ENCODE measurements around the gene CRABP2. TPM values are rescaled to one million over a fixed set of nuclear protein-coding genes. Genes with fewer than 3 reads are reported as not detected.

Gene CRABP2
- total RNA-seq, 2 donors from 2014 or later: 0.99 to 3.6 TPM

DNA sequence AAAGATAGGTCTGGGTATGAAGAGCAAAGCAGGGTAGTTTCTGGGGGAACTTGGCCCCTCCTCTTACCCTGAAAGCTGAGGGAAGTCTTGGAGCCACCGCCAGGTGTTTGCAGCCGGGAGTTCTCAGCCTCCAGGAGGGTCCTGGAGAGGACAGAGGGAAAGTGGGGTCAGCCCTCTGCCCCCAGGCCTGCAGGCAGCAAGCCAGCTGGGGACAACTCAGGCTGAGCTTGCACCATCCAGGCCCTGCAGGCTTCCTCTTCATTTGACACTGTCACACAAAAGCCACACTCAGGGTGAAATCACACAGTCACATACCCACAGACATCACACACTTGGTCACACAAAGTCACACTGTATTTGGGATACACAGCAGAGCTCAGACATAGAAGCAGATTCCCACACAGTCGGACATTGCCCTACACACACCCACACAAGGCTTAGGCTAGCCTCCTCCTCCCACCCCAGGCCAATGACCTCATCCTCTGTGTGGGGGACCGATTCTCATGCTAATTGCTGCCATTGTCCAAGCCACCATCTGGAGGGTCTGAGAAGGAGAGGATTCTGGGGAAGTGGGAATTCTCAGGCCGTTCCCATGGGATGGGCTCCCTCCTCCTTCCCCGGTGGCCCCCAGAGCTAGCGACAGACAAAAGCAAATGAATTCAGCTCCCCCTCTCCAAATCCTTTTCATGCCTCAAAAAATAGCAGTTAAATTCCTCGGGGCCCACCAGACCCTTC, 31.8 kb downstream of the CRABP2 start:
- ATAC-seq: no peak
- no peaks in the 10 kb centered on the region for H3K36me3 ChIP-seq (replicated peaks in 1 of 2; ENCODE audit: insufficient read depth in 1 of 2, low read depth in 2 of 2)
- no peak overlapping the region for H3K4me3 ChIP-seq
- H3K4me1 ChIP-seq: peaks cover 15% of the 10 kb centered on the region
- no peak for DNase-seq
- H3K9me3 ChIP-seq: no peaks in the 10 kb centered on the region
- intact Hi-C loops (cut with DNase I): no loop called here
- peaks cover 5 to 17% of the 10 kb centered on the region in 2 donors for H3K27me3 ChIP-seq
- 51 to 68% methylated on average over 7 to 8 of the region's 8 CpGs for WGBS, 2 donors
- no peak overlapping the region for H3K27ac ChIP-seq
- no peak for TF ChIP-seq POLR2A (IDR thresholded peaks at IDR 0.05)
- TF ChIP-seq, protein P1, sequence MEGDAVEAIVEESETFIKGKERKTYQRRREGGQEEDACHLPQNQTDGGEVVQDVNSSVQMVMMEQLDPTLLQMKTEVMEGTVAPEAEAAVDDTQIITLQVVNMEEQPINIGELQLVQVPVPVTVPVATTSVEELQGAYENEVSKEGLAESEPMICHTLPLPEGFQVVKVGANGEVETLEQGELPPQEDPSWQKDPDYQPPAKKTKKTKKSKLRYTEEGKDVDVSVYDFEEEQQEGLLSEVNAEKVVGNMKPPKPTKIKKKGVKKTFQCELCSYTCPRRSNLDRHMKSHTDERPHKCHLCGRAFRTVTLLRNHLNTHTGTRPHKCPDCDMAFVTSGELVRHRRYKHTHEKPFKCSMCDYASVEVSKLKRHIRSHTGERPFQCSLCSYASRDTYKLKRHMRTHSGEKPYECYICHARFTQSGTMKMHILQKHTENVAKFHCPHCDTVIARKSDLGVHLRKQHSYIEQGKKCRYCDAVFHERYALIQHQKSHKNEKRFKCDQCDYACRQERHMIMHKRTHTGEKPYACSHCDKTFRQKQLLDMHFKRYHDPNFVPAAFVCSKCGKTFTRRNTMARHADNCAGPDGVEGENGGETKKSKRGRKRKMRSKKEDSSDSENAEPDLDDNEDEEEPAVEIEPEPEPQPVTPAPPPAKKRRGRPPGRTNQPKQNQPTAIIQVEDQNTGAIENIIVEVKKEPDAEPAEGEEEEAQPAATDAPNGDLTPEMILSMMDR (IDR thresholded peaks at IDR 0.05): no peak

DNA sequence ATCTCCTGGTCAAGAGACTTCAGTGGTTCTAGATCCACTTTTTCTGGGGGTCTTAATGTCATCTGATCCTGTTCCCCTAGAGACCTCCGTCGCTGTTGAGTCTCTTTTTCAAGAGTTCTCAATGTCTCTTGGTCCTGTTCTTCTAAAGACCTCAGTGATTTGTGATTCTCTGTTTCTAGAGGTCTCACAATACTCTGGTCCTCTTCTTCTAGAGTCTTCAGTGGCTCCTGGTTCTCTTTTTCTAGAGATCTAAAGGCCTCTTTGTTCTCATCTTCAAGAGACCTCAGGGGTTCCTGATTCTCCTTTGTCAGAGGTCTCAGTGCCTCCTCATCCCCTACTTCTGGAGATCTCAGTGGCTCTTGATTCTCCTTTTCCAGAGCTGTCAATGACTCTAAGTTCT, 33.6 kb downstream of the CRABP2 start:
- Histone ChIP-seq H3K36me3 (replicated peaks in 1 of 2; ENCODE audit: insufficient read depth in 1 of 2, low read depth in 2 of 2) (no peaks in the 10 kb centered on the region), H3K27me3 (peaks cover 2 to 4% of the 10 kb centered on the region in 2 donors), H3K9me3 (no peaks in the 10 kb centered on the region), H3K4me3 (no peak overlapping the region), H3K27ac (no peak overlapping the region), H3K4me1 (peaks cover 7% of the 10 kb centered on the region)
- ATAC-seq (no peak), DNase-seq (no peak)
- TF ChIP-seq POLR2A (IDR thresholded peaks at IDR 0.05): no peak
- TF ChIP-seq, protein P1 (IDR thresholded peaks at IDR 0.05): no peak
- WGBS, 2 donors: 73 to 76% methylated on average over 2 of the region's 2 CpGs
- intact Hi-C loops (cut with DNase I): no loop called here

DNA sequence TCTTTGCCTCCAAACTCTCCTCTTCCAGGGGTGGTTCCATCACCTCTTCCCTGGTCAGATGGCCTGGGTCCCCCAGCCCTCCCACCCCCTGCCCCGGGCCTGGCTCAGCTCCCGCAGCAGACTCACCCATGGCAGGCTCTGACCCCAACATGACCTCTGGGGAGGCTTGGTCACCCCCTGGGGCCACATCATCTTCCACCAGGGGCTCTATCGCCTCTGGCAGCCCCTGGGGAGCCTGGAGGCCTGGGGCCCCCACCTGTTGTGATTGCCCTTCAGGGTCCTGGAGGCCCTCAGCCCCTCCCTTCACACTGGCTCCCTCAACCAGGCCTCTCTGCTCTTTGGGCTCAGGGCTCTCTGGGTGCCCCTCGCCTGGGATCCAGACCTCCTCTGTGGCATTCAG, 34.6 kb downstream of the CRABP2 start:
- no peaks in the 10 kb centered on the region for H3K36me3 ChIP-seq (replicated peaks in 1 of 2; ENCODE audit: insufficient read depth in 1 of 2, low read depth in 2 of 2)
- no peaks in the 10 kb centered on the region for H3K27me3 ChIP-seq
- intact Hi-C loops (cut with DNase I): no loop called here
- no peak overlapping the region for H3K4me3 ChIP-seq
- no peaks in the 10 kb centered on the region for H3K9me3 ChIP-seq
- H3K4me1 ChIP-seq: no peaks in the 10 kb centered on the region
- DNase-seq: no peak
- WGBS, 2 donors: 40 to 65% methylated on average over 2 to 4 of the region's 4 CpGs
- TF ChIP-seq, protein P1 (IDR thresholded peaks at IDR 0.05): no peak
- TF ChIP-seq POLR2A (IDR thresholded peaks at IDR 0.05): no peak
- H3K27ac ChIP-seq: no peak overlapping the region
- ATAC-seq: no peak

DNA sequence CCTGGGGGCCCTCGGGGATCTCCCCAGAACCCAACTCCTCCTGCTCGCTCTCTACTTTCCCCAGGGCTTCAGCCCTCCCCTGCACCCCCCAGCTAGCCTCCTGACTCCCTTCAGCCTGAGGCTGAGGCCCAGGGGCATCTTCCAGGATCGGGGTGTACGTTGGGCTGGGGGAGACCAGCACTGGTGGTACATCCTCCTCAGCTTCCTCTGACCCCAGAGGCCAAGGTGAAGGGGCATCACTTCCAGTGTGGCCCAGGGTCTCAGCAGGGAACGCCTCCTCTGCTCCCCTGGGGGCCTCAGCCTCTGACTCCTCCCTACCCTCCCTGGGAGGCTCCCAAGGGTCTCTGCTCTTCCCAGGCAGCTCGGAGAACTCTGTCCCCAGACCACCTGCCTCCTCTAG, 35.0 kb downstream of the CRABP2 start:
- H3K4me3 ChIP-seq: no peak overlapping the region
- H3K27me3 ChIP-seq: no peaks in the 10 kb centered on the region
- TF ChIP-seq, protein P1 (IDR thresholded peaks at IDR 0.05): no peak
- TF ChIP-seq POLR2A (IDR thresholded peaks at IDR 0.05): no peak
- ATAC-seq (no peak), DNase-seq (no peak)
- H3K4me1 ChIP-seq: peaks cover 4% of the 10 kb centered on the region
- H3K9me3 ChIP-seq: no peaks in the 10 kb centered on the region
- intact Hi-C loops (cut with DNase I): no loop called here
- no peaks in the 10 kb centered on the region for H3K36me3 ChIP-seq (replicated peaks in 1 of 2; ENCODE audit: insufficient read depth in 1 of 2, low read depth in 2 of 2)
- no peak overlapping the region for H3K27ac ChIP-seq
- 46 to 62% methylated on average over 6 of the region's 6 CpGs for whole genome bisulfite sequencing, 2 donors

DNA sequence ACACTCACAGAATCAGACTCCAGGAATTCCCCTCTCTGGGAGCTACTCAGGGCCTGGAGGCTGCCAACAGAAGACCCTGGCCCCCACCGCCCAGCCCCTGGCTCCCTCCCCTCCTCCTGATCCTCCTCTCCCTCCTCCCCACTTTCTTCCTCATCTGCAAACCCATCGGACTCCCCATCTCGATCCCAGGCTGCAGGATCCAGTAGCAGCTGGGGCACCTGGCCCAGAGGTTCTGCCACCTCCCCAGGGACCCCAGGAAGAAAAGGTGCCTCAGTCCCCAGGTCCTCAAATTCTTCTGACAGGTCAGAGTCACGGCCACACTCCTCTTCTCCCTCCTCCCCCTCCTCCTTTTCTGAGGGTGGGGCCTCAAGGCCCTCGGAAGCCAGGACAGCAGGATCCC, 35.6 kb downstream of the CRABP2 start:
- Histone ChIP-seq H3K4me1 (peaks cover 7% of the 10 kb centered on the region), H3K27ac (no peak overlapping the region), H3K36me3 (replicated peaks in 1 of 2; ENCODE audit: insufficient read depth in 1 of 2, low read depth in 2 of 2) (no peaks in the 10 kb centered on the region), H3K4me3 (no peak overlapping the region), H3K9me3 (no peaks in the 10 kb centered on the region), H3K27me3 (no peaks in the 10 kb centered on the region)
- DNase-seq (no peak), ATAC-seq (no peak)
- intact Hi-C loops (cut with DNase I): no loop called here
- no peak for TF ChIP-seq POLR2A (IDR thresholded peaks at IDR 0.05)
- TF ChIP-seq, protein P1 (IDR thresholded peaks at IDR 0.05): no peak
- 38 to 55% methylated on average over 5 of the region's 5 CpGs for WGBS, 2 donors

All from body of pancreas (tissue), 4 donors.